Measurements from ENCODE around the gene KCTD11.

Gene KCTD11

DNA sequence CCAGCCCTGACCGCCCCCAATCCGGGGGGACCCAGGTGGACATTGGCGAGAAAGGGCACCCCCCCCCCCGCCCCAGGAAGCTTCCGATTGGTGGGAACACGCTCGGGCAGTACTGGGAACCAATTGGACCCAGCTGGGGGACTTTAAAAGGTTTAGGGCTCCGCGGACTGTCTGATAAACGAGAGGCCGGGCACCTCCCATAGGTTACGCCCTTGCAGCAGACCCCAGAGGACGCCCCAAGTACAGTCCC lies 51.7 kb downstream of the KCTD11 start:
- H3K9ac ChIP-seq = no peak overlapping the region
- H3K27ac ChIP-seq = peak overlapping the region; percentile 72
- H3K4me3 ChIP-seq (ENCODE audit: low read depth, low read length) = peak overlapping the region; percentile 90
- peaks cover 11% of the 10 kb centered on the region for H3K4me1 ChIP-seq
- no peaks in the 10 kb centered on the region for H3K36me3 ChIP-seq (ENCODE audit: control insufficient read depth, insufficient read depth, low read length)
- no peaks in the 10 kb centered on the region for H3K9me3 ChIP-seq (ENCODE audit: control insufficient read depth, low read length)
- no peaks in the 10 kb centered on the region for H3K27me3 ChIP-seq (ENCODE audit: control insufficient read depth, insufficient read depth, low read length)
- peak overlapping the region; percentile 87 for H3K4me2 ChIP-seq (ENCODE audit: low read length)
- peak overlapping the region; percentile 80 for H2AFZ ChIP-seq
- peaks cover 3% of the 10 kb centered on the region for H3K79me2 ChIP-seq
- TF ChIP-seq, protein P1, sequence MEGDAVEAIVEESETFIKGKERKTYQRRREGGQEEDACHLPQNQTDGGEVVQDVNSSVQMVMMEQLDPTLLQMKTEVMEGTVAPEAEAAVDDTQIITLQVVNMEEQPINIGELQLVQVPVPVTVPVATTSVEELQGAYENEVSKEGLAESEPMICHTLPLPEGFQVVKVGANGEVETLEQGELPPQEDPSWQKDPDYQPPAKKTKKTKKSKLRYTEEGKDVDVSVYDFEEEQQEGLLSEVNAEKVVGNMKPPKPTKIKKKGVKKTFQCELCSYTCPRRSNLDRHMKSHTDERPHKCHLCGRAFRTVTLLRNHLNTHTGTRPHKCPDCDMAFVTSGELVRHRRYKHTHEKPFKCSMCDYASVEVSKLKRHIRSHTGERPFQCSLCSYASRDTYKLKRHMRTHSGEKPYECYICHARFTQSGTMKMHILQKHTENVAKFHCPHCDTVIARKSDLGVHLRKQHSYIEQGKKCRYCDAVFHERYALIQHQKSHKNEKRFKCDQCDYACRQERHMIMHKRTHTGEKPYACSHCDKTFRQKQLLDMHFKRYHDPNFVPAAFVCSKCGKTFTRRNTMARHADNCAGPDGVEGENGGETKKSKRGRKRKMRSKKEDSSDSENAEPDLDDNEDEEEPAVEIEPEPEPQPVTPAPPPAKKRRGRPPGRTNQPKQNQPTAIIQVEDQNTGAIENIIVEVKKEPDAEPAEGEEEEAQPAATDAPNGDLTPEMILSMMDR (IDR thresholded peaks at IDR 0.05) = no peak

DNA sequence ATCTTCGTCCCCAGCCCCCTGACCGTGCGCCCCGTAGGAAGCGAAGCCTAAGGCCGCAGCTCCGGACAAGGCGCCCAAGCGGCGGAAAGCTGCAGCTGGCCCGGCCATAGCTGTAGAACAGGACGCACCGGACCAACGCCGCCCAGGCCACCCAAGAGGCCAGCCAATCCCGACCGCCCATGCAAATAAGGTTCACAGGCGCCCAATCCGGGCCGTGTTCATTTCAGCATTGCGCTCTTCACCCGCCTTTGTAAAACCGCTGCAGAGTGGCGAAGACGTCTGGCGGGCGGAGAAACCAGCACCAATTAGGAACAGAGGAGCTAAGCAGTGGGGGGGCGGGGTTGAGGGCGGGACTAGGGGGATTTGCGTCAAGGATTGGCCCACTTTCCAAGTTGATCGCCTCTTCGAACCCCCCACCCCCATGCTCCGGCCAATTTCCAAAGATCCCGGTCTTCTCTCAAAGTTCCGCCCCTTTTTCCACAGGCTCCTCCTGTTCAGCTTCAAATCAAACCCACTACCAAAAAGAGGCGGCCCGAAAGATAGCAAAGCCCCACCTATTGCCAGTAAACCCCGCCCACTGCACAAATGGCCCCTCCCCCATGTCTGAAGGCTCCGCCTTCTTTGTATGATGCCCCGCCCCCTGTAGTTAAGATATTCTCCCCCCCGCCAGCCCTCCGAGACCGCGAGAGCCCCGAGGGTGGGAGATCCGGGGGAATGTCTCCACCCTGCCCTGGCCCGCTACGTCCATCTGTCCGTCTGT lies 52.2 kb downstream of the KCTD11 start, which contains the start of gene TMEM256:
TSS of gene TMEM256 (minus strand) at position 121 of the 760 bp plus-strand sequence. CDS start at position 108, 13 bp downstream.
- peak within 1 kb of the TSS; percentile 90 for H3K4me3 ChIP-seq (ENCODE audit: low read depth, low read length)
- no peaks in the 10 kb centered on the region for H3K27me3 ChIP-seq (ENCODE audit: control insufficient read depth, insufficient read depth, low read length)
- peak within 1 kb of the TSS; percentile 72 for H3K27ac ChIP-seq
- peak within 1 kb of the TSS; percentile 81 for H2AFZ ChIP-seq
- peak within 1 kb of the TSS; percentile 87 for H3K4me2 ChIP-seq (ENCODE audit: low read length)
- peak within 1 kb of the TSS; percentile 11 for H3K9ac ChIP-seq
- no peaks in the 10 kb centered on the region for H3K9me3 ChIP-seq (ENCODE audit: control insufficient read depth, low read length)
- peaks cover 11% of the 10 kb centered on the region for H3K4me1 ChIP-seq
- peaks cover 3% of the 10 kb centered on the region for H3K79me2 ChIP-seq
- TF ChIP-seq, protein P1 (IDR thresholded peaks at IDR 0.05) = no peak
- no peaks in the 10 kb centered on the region for H3K36me3 ChIP-seq (ENCODE audit: control insufficient read depth, insufficient read depth, low read length)

Data from parathyroid adenoma (tissue), 2 donors.